Fibroblast of upper back skin (primary cell): Measurements from ENCODE around the gene ADD3.

Source experiments
- DNase-seq: peaks from one replicate; pipeline ENCODE4 v3.0.0-alpha.2; 2013

ADD3 gene

DNA sequence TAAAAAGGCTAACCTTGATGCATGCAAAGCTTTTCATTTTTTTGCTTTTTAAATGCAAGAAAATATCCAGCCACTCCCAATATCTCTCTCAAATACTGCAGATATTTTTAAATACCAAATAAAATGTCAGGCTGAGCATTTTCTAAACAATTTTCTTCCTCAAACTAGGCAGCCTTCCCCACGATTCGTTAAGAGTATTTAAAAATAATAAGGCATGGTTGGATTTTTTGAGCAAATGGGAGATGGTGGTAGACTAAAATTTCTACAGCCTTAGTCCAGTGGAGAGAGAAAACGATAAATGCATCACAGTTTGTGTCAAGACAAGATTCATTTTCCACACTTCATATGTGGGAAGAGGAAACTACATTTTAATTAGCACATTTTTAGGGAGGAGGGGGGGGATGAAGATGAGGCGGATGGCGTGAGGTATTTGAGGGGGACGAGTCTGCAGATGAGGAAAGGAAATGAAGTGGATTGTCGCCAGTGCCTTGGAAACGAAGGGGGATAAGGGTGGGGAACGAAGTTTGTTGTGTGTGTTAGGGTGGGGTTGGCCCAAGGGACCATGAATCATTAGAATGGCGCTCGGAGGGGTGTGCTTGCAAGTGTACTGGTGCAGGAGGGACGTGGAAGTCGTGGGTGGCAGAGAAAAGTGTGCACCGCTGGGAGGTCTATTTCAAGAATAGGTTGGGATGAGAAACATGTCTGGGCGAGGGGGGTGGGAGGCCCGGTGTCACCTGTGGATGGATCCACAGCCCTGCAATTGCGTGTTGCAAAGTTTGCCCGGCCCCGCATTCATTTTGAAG lies 1.2 kb upstream of the ADD3 start:
- peak; percentile 78 for DNase-seq

DNA sequence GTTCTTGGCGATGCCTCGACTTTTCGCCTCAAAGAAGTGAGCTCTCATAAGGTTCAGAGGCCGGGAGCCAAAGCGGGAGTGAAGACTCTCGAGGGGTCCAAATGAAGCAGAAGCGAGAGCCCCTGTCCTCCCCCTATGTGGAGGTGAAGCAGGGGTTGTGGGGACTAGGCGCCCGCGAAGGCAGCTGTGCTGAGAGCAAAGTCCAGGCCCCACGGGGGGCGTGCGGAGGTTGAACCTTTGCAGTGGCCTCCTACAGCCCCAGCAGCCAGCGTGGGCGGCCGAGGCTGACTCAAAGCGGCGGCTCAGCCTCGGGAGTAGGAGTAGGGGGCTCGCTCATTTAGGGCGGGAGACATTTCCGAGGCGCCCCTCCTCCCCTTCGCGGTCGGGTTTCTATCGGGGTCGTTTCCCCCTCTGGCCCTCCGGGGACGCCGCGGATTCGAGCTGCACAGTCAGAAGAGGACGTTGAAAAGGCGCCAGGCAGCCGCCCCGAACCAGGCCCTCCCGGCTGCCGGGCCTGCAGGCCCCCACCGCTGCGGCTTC lies 553 bp upstream of the ADD3 start:
- no peak for DNase-seq

DNA sequence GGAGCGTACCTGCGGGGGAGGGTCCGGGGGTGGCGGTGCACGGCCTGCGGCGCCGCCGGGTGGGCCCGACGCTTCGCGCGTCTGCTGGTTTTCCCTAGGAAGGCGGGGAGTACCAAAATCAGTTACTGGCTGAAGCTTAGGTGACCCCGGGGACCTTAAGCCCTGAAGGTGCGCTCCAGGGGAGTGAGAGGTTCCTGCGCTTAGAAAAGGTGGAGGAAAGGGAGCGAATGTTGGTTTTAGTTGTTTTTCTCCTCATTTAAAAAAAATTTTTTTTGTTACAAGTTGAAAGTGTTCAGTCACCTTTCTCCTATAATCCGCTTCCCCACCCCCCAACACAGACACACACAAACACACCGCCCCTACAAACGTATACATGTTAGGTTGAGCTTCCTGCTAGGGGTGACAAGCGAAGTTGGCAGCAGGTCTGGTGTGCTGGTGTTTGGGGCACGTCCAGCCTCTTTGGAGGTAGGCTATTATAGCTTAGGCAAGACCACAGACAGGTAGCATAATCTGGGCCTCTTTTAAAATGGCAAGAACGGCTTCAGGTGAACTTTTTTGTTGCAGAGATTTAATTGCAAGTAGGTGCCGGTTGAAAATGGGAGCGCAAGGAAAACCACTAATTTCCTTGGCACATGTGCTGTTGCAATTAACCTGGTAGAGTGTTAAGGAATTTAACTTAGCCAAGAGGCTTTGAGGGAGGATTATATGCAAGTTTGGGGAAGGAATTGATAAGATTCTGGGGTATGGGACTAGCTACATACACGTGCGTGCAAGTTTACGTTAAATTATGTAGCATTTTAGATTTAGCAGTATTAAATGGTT lies 945 bp downstream of the ADD3 start:
- DNase-seq = no peak

DNA sequence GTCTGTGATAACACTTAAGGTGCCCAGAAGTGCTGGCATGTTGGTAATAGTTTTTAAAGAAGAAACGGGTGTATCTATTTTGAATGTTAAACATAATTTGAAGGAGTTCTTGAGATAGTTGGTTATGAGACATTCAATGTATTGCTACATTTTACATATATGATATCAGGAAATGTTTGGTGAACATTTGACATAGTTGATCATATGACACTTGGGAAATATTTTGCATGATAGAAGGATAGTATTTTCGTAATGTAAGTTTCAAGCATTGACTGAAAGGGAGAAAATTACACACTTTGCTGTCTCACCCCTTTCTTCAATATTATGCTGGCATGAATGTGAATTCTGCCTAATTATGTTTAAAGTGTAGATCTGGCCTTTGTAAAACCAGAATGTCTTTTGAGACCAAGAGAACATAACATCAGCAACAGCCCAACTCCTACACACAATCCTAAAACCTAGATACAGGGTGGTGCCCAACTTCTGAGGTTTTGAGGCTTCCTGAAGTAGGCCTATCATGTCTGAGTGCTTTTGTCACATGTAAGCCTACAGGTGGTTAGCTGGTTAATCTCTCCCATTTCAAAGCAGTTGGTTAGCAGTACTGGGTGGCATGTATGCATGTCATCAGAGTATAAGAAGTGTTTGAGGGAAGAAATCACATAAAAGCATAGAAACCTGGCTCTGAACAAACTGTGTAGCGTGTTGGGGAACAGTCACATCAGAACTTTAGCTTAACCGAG lies 2.1 kb downstream of the ADD3 start:
- no peak for DNase-seq

DNA sequence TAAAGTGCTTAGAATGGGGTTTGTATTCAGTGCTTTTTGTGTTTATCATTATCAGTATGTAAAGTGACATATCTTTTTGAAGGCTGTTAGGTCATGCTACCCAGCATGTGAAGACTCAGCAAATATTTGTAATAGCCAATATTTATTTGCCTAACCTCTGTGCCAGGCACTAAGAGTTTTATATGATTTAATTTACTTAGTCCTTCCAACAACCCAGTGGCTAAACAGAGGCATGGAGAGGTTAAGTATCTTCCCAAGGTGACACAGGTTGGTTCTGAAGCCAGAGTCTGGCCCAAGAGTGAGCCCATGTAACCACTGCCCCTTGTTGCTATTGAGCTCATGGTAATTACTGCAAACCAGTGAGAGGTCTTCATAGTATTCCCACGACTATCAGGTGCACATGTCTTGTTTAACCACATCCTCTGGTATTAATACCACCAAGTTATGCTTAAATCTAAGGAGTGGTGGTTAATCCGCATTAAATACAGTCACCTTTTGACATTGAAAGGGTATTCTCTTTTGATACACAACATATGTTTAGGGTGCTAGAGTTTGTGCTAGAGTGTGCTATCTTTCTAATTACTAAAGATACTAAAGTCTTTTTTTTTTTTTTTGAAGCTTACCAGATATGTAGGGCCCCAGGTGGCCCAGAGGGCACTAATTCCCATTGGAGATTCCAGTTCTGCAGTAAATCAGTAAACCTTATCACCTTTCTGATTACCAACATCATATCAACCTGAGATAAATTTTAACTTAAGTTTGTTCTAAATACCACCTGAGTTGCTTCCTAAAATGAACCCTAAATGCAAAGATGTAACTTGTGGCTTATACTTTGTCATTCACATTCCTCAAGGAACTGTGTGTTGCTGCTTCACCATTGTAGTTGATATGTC lies 2.9 kb downstream of the ADD3 start:
- DNase-seq = no peak

DNA sequence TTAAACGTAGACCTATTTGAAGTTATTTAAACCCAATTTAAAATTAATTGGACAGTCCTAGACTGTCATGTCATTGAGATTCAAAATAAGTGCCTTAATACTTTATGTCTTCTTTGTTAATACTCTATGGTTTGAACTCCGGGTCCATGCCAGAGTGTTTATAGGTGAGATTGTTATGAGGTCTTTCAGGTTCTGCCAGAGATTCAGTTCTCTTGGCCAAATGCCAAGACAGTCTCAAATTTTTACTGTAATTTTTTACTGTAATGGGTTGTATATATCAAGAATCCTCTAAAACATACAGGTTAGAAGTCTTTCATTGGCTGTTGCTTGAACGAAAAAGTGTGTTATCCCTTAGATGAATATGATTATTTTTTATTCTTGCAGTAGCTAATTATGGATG lies 3.9 kb downstream of the ADD3 start:
- no peak for DNase-seq

DNA sequence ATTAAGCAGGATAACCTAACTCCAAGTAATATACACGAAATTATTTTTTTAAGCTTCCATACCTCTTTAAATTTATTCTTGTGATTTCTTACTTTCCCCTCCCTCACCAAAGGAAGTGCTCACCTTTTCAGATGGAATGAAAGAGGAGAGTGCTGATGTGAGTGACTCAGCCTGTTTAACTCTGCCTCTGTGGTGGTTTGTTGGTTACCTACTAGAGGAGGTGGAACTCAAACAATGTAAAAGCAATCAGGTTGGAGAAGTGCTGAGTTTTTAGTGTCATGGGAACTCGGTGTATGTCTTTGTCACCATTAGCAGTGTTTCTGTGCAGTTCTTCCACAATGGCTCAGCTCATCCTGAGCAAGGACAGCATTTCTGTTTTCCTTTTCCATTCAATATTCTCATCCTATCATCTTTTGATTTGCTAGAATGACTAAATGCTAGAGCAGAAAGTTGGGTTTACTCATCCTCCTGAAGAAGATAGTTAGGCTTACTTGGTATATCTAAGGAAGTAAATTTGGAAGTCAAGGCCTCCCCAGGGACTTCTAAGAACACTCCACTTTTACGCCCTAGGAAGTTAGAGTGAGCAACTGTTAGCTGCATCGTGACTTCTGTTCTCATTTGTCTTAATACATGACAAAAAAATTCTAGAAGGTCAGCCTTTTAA lies 6.0 kb downstream of the ADD3 start:
- no peak for DNase-seq

DNA sequence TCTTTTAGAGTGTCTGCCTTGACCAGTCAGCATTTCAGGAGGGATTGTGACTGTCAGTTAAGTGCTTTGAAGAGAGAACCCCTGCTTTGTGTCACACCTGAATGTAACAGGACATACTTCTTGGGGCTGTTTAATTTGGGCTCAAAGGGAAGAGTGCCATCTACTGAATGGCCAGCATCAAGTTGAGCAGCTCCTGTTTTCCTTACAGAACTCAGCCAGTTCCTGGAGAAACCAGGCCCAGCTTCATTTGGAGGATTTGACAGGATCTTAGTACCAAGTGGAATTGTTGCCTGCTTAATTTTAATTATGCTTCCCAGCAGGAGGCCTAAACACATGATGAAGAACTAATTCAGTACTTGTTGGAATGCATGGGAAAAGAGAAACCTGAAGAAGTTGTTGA lies 8.3 kb downstream of the ADD3 start:
- peak; percentile 39 for DNase-seq

DNA sequence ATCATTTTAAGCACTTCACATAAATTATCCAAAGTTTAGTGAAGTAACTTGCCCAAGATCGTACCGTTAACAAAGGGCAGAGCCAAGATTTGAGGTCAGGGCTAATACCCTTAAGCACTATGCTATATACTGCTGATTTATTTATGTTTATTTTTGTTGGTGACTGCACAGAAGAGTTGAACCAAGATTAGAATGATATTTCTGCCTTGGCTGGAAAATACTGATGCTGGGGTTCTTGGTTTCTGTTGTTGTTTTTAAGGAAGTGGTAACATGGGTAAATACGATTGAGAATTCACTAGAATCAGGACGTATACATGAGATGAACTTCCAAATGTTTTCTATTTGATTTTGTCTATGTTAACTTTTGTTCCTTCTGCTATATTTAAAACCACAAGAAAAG lies 9.3 kb downstream of the ADD3 start:
- no peak for DNase-seq

DNA sequence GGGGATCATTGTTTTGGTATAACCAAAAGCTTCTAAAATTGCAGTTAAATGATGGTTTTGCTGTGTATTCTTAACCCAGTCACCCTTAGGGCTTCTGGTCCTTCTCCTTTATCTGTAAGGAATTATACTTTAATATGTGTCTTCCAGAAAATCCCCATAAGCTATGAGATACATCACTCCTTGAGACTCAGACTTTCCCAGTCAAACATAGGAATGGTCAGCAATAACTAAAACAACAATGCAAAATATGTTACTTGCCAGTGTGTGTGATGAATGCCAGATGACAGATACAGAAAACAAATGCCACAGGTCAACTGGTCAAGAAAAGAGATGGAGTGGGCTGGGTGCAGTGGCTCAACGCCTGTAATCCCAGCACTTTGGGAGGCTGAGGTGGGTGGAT lies 10.1 kb downstream of the ADD3 start:
- no peak for DNase-seq

DNA sequence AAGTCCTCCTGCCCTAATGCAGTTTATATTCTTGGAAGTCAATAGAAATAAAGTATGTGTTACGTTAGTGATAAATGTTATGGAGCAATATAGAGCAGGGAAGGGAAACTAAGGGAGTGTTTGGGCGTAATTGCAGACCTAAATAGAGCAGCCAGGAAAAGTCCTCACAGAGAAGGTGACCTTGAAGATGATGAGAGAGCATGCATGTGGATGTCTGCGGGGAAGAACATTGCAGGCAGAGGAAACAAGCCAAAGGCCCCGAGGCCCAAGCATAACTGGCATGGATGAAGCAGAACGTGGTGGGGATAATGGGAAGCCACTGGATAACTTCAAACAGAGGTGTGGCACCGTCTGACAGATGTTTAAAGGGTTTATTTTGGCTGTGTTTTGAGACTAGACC lies 12.5 kb downstream of the ADD3 start:
- DNase-seq = no peak

DNA sequence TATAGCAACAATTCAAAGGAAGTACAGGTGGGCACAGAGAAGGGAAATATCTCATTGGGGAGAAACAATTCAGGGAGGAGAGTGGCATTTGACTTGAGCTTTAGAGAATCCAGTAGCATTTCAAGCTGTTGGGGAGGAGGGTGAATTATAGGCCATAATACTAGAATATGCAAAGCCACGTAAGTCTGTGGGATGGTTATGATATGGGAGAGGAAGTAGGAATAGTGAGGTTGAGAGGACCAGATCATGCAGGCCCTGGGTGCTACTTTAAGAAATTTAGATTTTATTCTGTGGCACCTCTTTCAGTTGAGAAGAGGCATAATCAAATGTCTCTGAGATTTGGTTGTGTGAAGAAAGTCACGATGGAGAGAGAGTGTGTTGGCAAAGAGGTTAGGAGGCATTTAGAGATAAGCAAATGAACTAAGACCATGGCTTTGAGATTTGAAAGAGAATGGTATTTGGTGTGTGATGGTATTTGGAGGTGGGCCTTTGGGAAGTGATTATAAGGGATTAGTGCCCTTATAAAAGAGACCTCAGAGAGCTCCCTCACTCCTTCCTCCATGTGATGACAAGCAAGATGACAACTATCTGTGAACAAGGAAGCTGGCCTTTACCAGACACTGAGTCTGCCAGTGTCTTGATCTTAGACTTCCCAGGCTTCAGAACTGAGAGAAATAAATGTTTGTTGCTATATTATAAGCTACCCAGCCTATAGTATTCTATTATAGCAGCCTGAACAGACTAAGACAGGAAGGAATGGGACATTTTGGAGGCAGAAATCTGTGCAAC lies 15.1 kb downstream of the ADD3 start:
- DNase-seq = no peak

DNA sequence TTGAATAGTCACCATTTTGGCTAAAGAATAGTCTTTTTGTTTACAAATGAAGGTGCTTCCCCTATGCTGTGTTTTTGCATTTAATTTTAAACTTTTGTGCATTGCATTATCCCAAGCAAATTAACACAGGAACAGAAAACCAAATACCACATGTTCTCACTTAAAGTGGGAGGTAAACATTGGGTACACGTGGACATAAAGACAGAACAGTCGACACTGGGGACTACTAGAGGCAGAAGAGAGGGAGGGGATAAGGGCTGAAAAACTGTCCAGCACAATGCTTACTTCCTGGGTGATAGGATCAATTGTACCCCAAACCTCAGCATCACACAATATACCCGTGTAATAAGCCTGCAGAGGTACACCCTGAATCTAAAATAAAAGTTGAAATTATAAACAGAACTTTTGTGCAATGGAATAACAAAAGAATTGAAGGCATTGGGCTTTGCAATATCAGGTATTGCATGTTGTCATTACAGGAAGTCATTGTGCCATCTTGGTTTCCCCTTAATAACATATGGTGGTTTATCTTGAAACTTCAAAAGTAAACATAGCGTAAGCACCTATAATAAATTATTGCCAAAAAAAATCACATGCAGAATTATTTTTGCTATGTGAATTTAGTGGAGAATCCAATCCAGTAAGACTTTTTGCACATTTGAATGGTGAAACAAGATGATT lies 16.1 kb downstream of the ADD3 start:
- DNase-seq = no peak

DNA sequence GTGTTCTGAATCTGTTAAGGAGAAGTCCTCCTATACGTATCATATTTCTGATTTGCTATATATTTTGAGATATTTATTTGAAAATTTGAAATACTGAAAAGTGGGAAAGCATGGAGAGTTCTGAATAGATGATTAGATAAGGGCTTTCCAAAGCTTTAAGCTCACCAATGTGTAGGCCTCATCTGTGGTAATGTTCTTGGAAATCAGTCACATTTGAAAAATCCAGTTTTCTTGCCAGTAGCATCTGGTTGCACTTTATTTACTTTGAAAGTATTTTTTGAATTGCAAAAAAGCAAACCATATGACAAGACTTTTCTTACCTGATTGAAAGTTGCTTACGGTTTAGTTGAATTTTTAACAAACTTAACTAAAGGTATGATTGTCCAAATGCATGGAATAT lies 21.7 kb downstream of the ADD3 start:
- peak; percentile 42 for DNase-seq

DNA sequence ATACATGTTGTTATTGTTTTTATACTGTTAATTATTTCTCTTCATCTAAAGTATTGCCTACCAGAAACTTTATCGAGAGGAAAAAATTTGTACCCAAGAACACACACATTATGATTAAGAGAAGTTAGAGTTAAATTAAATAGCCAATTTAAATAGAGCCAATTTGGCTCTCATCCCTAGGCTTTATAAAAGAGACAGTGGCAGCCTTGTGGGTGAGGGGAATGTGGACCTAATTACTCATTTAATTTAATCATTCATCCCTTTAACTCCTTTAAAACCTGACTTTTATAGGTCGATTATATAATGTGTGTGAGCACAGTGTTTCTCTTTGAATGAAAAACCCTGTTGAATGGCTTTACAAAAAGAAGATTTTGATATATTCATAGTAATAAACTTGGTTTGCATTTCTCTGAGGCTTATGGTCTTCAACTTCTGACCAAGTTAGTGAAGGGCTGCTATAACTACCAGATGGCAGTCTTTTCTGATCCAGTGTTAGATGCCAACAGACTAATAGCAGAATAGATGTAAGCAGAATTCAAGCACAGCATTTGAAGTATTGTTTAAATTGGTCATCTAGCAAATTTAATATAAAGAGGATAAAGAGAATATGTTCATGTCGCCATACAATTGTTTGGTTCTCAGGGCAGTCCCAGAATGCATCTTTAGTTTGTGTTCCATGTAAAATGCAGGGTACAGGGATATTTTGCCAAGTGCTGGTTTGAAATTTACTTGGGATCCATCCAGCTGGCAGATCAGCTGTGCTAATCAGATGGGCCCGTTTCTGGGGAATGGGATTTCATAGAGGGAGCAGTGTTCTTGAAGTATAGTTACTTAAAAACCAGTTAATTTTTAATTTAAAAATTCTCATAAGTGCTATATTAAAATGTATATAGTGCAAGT lies 25.3 kb downstream of the ADD3 start:
- no peak for DNase-seq

DNA sequence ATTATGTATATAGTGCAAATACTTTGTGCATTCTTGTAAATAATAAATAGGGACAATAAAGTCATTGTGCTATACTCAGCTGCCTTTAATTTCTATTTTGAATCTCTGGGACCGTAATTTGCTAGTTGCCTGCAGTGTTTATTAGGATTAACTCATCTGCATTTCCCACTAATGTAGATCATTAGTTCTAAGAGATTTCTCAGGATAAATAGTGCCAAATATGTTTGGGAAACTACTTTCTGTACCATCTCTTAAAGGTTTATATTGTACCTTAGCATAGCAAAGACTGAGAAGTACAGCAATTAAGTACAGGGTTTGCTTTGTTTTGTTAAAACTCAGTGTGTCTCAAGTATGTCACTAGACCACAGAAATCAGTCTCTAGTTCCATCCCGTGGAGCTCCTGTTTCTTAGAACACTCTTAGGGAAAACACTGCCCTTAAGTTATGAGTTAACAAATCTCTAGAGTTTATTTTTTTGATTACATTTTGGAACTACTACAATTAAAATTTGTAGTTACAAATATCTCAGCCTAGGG lies 26.0 kb downstream of the ADD3 start:
- DNase-seq = no peak

DNA sequence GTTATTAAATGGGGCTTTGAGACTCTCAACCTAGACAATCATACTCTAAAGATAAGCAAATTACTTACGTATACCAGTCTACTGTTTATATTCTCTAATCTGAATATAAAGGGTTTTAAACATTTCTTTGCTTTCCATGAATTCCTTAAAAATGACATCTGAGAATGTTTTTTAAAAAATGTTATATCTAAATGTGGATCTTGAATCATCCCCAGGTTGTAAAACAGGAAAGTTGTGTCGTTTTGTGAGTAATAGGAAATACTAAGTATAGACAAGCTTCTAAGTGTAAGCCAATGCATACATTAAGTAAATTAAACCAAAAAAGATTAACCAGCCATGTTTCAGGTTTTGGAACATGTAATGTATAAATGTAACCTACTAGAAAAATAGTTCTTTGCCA lies 26.8 kb downstream of the ADD3 start:
- DNase-seq = no peak

DNA sequence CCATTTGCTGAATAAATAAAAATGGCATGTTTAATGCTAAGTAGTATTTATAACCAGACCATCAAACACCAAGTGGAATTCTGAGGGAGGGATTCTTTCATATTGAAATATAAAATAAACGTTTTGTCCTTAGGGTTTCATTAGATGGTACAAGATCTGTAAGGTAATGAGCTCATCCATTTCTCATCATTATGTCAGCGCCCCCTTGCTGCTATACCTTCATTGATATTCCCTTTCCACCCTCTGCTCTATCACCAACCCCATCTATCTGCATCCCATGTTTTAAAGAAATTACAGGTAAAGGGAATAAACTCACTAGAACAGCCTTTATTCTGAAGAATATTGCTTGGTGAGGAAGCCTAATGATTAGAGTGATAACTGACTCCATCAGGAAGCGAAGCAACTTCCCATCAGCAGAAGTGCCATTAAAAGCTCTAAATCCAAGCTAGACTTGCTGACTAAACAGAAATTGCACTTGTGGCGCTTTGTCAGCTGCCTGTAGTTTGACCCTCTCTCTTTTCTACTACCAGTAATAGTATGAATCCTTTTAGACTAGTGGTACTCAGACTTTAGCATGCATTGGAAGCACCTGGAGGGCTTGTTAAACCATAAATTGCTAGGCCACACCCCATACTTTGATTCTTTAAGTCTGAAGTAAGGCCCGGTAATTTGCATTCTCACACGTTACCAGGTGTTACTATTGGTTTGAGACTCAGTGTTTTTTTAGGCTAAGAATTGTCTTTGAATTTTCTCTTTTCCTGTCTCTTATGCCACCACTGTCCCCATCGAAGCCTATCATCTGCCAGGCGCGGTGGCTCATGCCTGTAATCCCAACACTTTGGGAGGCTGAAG lies 27.5 kb downstream of the ADD3 start:
- no peak for DNase-seq
